CD14-positive monocyte (primary cell): ENCODE results near the gene SH3RF3. TPM values are rescaled to one million over a fixed set of nuclear protein-coding genes. Genes with fewer than 3 reads are reported as not detected.

ENCODE experiments used
- DNase-seq, 3 donors: peaks; one replicate each; pipeline ENCODE4 v3.0.0-alpha.2; 2011 to 2022
- H2AFZ ChIP-seq: 2 replicates; pipeline ENCODE4 v1.6.0; 2012; ENCODE audit warnings: mild to moderate bottlenecking, low read depth, low read length, inconsistent platforms; ENCODE audit not compliant: insufficient read depth, poor library complexity, severe bottlenecking
- H3K27ac ChIP-seq, 2 donors: 1 replicate in 1 of 2; 2 replicates in 1 of 2; pipeline ENCODE4 v1.5.1; 2012 to 2013; ENCODE audit warnings: low read length in 2 of 2, control low read depth in 1 of 2, inconsistent platforms in 1 of 2, low read depth in 1 of 2, mild to moderate bottlenecking in 1 of 2
- H3K27me3 ChIP-seq, 2 donors: one replicate each; pipeline versions ENCODE4 v1.6.0 to v1.6.1; 2011 to 2013; ENCODE audit warnings: low read length in 2 of 2; ENCODE audit not compliant: control insufficient read depth in 2 of 2, insufficient read depth in 2 of 2
- H3K36me3 ChIP-seq, 2 donors: replicated peaks in 1 of 2; 1 replicate in 1 of 2; 2 replicates in 1 of 2; pipeline versions ENCODE4 v1.5.1 to v1.6.1; 2012 to 2013; ENCODE audit warnings: low read length in 2 of 2, control low read depth in 1 of 2, inconsistent platforms in 1 of 2, mild to moderate bottlenecking in 1 of 2; ENCODE audit not compliant: insufficient read depth in 2 of 2, control insufficient read depth in 1 of 2
- H3K4me1 ChIP-seq, 2 donors: 1 replicate in 1 of 2; 2 replicates in 1 of 2; pipeline versions ENCODE4 v1.5.1 to v1.6.1; 2012 to 2013; ENCODE audit warnings: low read length in 2 of 2, control low read depth in 1 of 2, inconsistent platforms in 1 of 2, mild to moderate bottlenecking in 1 of 2, moderate library complexity in 1 of 2; ENCODE audit not compliant: insufficient read depth in 2 of 2, control insufficient read depth in 1 of 2
- H3K4me2 ChIP-seq: replicated peaks from 2 replicates; pipeline ENCODE3; 2012; ENCODE audit warnings: low read length, moderate library complexity, mild to moderate bottlenecking; ENCODE audit not compliant: poor library complexity, severe bottlenecking; ENCODE audit errors: extremely low read depth
- H3K4me3 ChIP-seq, 3 experiments: fragments of 200-600 bp in 1 of 3; sonication (generic) in 1 of 3; replicated peaks in 1 of 3; 1 replicate in 2 of 3; 2 replicates in 1 of 3; pipeline ENCODE4 v1.5.1; 2011 to 2013; ENCODE audit warnings: low read length in 3 of 3, mild to moderate bottlenecking in 3 of 3, control low read depth in 2 of 3, low read depth in 2 of 3, inconsistent platforms in 1 of 3, moderate library complexity in 1 of 3
- H3K79me2 ChIP-seq: 2 replicates; pipeline ENCODE4 v1.6.0; 2012; ENCODE audit warnings: mild to moderate bottlenecking, control low read depth, inconsistent platforms, low read length, moderate library complexity; ENCODE audit not compliant: insufficient read depth
- H3K9ac ChIP-seq: 2 replicates; pipeline ENCODE4 v1.6.0; 2017; ENCODE audit warnings: low read length, mild to moderate bottlenecking; ENCODE audit not compliant: insufficient read depth, poor library complexity, severe bottlenecking
- H3K9me3 ChIP-seq, 2 donors: replicated peaks in 1 of 2; 1 replicate in 1 of 2; 2 replicates in 1 of 2; pipeline versions ENCODE4 v1.5.1 to v1.6.1; 2012 to 2013; ENCODE audit warnings: low read length in 2 of 2, control low read depth in 1 of 2; ENCODE audit not compliant: control insufficient read depth in 1 of 2, insufficient read depth in 1 of 2
- H4K20me1 ChIP-seq: 2 replicates; pipeline ENCODE4 v1.6.0; 2012; ENCODE audit warnings: mild to moderate bottlenecking, low read length, control low read depth, moderate library complexity; ENCODE audit not compliant: insufficient read depth
- H3K27ac Mint-ChIP-seq, 7 donors: one replicate each; pipeline ENCODE4 v1.8.0; 2020; ENCODE audit warnings: mild to moderate bottlenecking in 7 of 7, mixed read lengths in 7 of 7, moderate library complexity in 6 of 7, inconsistent platforms in 2 of 7
- H3K27me3 Mint-ChIP-seq, 3 donors: one replicate each; pipeline ENCODE4 v1.8.0; 2021 to 2022; ENCODE audit warnings: low read depth in 3 of 3, mild to moderate bottlenecking in 3 of 3, mixed read lengths in 3 of 3, moderate library complexity in 3 of 3, inconsistent platforms in 1 of 3
- H3K36me3 Mint-ChIP-seq, 2 donors: one replicate each; pipeline ENCODE4 v1.8.0; 2020; ENCODE audit warnings: mixed read lengths in 2 of 2, inconsistent platforms in 1 of 2, mild to moderate bottlenecking in 1 of 2
- H3K4me1 Mint-ChIP-seq: one replicate; pipeline ENCODE4 v1.8.0; 2020; ENCODE audit warnings: mild to moderate bottlenecking, mixed read lengths
- H3K4me3 Mint-ChIP-seq, 2 donors: one replicate each; pipeline ENCODE4 v1.8.0; 2020; ENCODE audit warnings: mild to moderate bottlenecking in 2 of 2, mixed read lengths in 2 of 2, moderate library complexity in 1 of 2
- H3K9me3 Mint-ChIP-seq, 7 donors: one replicate each; pipeline ENCODE4 v1.8.0; 2020 to 2022; ENCODE audit warnings: mixed read lengths in 7 of 7, mild to moderate bottlenecking in 6 of 7, moderate library complexity in 6 of 7, inconsistent platforms in 2 of 7
- CTCF ChIP-seq: fragments of 200-600 bp; IDR thresholded peaks from one replicate; pipeline ENCODE4 v1.8.0; 2022; ENCODE audit warnings: antibody characterized with exemption, mild to moderate bottlenecking
- WGBS: methylation state at CpG from one replicate; pipeline ENCODE4 v1.1.5; 2013; ENCODE audit warnings: missing lambda C conversion rate; ENCODE audit not compliant: insufficient coverage; 5-methylcytosine and 5-hydroxymethylcytosine counted together
- intact Hi-C, 2 donors: fragments of 100-400 bp; cut with micrococcal nuclease; formaldehyde crosslinking; loops; one replicate each; pipeline versions ENCODE4 v1.15.0 to v1.15.1; 2023
- polyA plus RNA-seq, 3 donors: library from polyadenylated mRNA; depleted of rRNA in 1 of 3; unstranded in 2 of 3; stranded (reverse) in 1 of 3; fragments of 300-500 nt in 2 of 3; fragments of >200 nt in 1 of 3; fragmentation: Illumina TruSeq in 2 of 3; gene quantifications; 1 replicate in 2 of 3; 2 replicates in 1 of 3; pipeline ENCODE4 v1.2.3, GENCODE V29; 2012 to 2021

Gene SH3RF3
- polyA plus RNA-seq, 3 donors, result 0.25 to 0.75 (median 0.34) TPM

- Mint-ChIP-seq H3K4me1 (no peaks in the 10 kb centered on the region), H3K27me3 (peaks cover 0 to 3% (median 0%) of the 10 kb centered on the region in 3 donors), H3K36me3 (no peaks in the 10 kb centered on the region), H3K27ac (peak overlapping the region in 1 of 7 donors; percentile 22), H3K4me3 (no peak overlapping the region), H3K9me3 (peaks cover 16 to 23% (median 19%) of the 10 kb centered on the region in 7 donors)
- no peak overlapping the region for H3K4me2 ChIP-seq
- 95% methylated on average over 4 of the region's 4 CpGs for WGBS
- H3K27ac ChIP-seq, result no peak overlapping the region
- DNase-seq, result no peak
- H3K9me3 ChIP-seq, result peaks cover 12 to 20% of the 10 kb centered on the region in 2 donors
- H4K20me1 ChIP-seq, result no peaks in the 10 kb centered on the region
- no peak for TF ChIP-seq CTCF
- intact Hi-C loops, result no loop called here
- no peak overlapping the region for H3K4me3 ChIP-seq
- no peak overlapping the region for H3K9ac ChIP-seq
- H3K27me3 ChIP-seq, result no peaks in the 10 kb centered on the region
- H3K4me1 ChIP-seq, result no peaks in the 10 kb centered on the region
- no peak overlapping the region for H2AFZ ChIP-seq
- no peaks in the 10 kb centered on the region for H3K36me3 ChIP-seq
- no peaks in the 10 kb centered on the region for H3K79me2 ChIP-seq
These were observed 54.9 kb downstream of the SH3RF3 start for GRCh38 chr2:109183871-109184270.

- H3K27ac Mint-ChIP-seq, result no peak overlapping the region
- H2AFZ ChIP-seq, result no peak overlapping the region
- H3K36me3 Mint-ChIP-seq, result no peaks in the 10 kb centered on the region
- WGBS, result 100% methylated on average over 3 of the region's 3 CpGs
- peaks cover 13 to 20% (median 15%) of the 10 kb centered on the region in 7 donors for H3K9me3 Mint-ChIP-seq
- no peak overlapping the region for H3K4me2 ChIP-seq
- no peaks in the 10 kb centered on the region for H3K79me2 ChIP-seq
- H3K27ac ChIP-seq, result no peak overlapping the region
- no peak overlapping the region for H3K4me3 Mint-ChIP-seq
- no peaks in the 10 kb centered on the region for H4K20me1 ChIP-seq
- H3K4me3 ChIP-seq, result no peak overlapping the region
- H3K4me1 ChIP-seq, result no peaks in the 10 kb centered on the region
- peaks cover 8 to 16% of the 10 kb centered on the region in 2 donors for H3K9me3 ChIP-seq
- H3K4me1 Mint-ChIP-seq, result no peaks in the 10 kb centered on the region
- no peak overlapping the region for H3K9ac ChIP-seq
- H3K36me3 ChIP-seq, result no peaks in the 10 kb centered on the region
- intact Hi-C loops, result no loop called here
- peaks cover 0 to 3% (median 0%) of the 10 kb centered on the region in 3 donors for H3K27me3 Mint-ChIP-seq
- H3K27me3 ChIP-seq, result no peaks in the 10 kb centered on the region
- no peak for TF ChIP-seq CTCF
- no peak for DNase-seq
These were observed 55.4 kb downstream of the SH3RF3 start for GRCh38 chr2:109184368-109184767.
